Stimulated activated CD4-positive, alpha-beta T cell treated with anti-CD3 and anti-CD28 coated beads, Interleukin-15, amount 100 ng/mL, for 24 hours (primary cell): ENCODE results near the gene SOWAHC.

Source experiments
- DNase-seq: peaks from one replicate; pipeline ENCODE4 v3.0.0-alpha.2; 2020

The SOWAHC gene

GRCh38 chr2:109647636-109648035 is 33.5 kb downstream of the SOWAHC start:
- no peak for DNase-seq

- no peak for DNase-seq
Measured at GRCh38 chr2:109648041-109648527, 33.9 kb downstream of the SOWAHC start.

DNA sequence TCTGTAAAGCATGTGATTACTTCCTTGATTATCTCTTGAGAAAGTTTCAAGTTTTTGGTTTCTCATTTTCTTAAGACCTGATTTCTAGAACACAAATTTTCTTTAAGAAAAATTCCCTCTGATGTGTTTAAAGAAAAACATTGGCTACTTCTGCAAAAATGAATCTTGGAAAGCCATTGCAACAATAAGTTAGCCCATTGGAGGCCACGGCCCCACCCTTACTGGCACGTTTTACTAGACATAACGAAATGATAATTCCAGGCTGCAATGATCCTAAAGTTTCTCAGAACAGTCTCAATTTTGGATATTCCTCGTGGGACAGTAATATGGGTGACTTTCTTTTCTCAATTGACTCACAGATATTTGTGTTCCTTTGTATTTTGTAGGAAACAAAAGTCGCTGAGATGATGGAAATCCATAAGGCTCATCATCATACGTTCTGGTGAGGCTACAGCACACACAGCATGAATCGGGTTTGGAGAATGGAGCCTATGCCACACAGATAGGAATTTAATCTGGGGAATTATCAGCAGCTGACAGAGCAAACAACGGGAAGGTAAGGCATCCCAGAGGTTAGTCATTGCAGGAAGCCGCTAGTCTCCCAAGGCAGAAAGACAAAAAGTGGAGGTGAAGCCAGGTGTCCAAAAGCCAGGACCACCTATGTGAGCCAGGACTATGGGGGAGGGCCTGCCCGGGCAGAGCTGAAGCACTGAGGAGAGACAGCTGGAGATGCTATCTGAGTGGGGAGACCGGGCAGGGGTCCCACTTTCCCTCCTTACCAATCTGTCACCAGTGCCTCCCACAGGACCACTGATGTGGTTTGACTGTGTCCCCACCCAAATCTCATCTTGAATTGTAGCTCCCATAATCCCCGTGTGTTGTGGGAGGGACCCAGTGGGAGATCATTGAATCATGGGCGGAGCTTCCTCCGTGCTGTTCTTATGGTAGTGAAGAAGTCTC is 35.9 kb downstream of the SOWAHC start:
- no peak for DNase-seq

DNA sequence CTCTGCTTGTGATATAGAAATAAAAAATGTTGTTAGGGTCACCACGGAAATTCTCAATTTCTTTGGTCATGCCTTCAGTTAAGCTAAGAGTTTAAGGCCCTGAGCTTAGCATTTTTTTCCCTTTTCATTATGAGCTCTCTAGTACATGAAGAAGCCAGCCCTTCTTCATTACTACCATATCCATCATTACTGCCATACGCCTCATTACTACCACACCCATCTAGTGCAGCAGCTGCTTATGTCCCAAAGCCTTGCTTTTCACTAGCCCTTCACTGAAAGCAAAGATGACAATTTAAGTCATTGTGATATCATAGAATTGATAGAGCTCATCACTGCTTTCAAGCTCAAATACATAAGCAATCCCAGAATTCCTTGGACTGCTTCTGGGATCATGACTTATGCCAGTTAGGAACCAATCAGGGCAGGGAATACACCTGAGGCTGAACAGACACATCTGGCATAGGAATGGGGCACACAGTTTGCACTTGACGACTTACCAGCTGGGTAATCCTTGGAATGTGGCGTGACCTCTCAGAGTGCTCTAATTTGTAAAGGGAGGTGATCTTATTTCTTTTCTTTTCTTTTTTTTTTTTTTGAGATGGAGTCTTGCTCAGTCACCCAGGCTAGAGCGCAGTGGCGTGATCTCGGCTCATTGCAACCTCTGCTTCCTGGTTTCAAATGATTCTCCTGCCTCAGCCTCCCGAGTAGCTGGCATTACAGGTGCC is 40.3 kb downstream of the SOWAHC start:
- DNase-seq, result no peak

- DNase-seq, result no peak
Measured at GRCh38 chr2:109655287-109655686, 41.1 kb downstream of the SOWAHC start.

DNA sequence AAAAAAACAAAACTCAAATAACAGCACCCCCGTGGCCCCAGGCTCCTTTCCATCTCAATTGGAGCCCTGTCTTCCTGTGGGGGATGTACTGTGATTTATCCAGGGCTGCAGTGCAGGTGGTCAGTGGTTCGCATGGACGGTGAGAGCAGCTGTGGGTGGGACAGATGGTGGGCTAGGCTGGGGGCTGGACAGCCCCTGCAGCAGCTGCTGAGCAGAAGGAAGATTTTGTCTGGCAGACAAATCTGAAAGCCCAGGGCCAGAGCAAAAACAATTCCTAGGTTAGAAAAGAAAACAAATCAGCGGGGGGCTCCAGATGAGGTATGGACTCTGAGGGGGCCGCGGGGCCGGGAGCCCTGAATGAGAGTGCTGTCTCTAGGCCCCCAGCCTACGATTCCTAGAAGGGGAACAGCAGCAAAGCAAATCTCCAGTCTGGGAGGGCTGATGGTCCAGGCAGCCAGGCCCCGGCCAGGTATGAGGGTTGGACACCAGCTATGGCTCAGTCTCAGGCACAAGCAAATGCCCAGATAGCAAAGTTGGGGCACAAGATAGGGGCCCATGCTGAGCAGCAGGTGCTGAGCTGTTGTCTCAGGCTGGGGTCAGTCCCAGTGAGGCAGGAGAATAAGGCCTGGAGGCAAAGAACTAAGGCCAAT is 45.4 kb downstream of the SOWAHC start:
- no peak for DNase-seq

DNA sequence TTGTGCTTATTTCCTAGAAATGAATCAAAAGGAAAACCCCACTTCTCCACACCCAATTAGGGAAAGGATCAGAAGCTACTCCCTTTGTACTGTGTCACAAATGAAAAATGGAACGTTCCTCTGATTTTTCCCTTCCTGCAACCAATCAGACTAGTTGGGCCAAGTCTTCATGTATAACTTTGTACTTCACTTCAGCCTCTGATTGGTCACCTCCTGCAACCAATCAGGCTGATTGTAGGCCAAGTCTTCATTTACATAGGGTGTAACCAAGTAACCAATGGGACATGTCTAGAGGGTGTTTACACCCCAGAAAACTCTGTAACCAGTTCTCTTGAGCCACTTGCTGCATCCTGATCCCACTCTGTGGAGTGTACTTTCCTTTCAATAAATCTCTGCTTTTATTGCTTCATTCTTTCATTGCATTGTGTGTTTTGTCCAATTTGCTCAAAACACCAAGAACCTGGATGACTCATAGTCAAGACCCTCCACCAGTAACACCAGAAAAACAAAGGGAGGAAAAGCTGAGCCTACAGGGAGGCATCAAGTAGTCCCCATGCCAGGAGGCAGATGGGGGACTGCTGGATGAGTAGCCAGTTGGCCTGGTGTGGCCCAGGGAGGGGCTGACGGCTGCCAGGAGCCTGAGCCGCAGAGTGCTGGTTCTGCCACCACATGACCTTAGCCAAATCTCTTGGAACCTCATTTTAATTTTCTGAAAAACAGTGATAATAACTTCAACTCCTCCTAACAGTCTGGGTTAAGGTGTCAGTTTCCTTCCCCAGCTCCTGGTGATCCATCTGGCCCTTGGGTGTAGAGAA is 46.1 kb downstream of the SOWAHC start:
- no peak for DNase-seq

DNA sequence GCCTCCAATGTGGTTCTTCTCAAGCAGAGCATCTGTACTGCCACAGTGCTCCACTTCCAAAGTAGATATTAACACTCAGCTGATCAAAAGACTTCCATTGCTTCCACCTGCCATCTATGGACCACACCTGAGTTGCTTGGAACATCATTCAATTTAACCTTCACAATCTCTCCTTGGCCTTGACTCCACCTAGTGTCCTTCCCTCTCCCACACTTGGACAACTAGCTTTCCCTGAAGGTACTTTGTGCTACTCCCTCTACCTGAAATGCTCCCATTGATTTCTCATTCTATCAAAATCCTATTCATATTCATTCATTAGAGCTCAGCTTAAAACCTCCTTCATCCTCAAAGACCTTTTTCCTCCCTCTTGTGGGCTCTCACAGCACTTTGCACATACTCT is 48.7 kb downstream of the SOWAHC start:
- no peak for DNase-seq

GRCh38 chr2:109663721-109664120 is 49.6 kb downstream of the SOWAHC start:
- DNase-seq, result no peak

- DNase-seq, result no peak
Measured at GRCh38 chr2:109666466-109666865, 52.3 kb downstream of the SOWAHC start.
